GM23338 (cell line): ENCODE results near the gene CHD9NB. TPM values are rescaled to one million over a fixed set of nuclear protein-coding genes. Genes with fewer than 3 reads are reported as not detected.

Experiments used
- ATAC-seq: fragments of 200-7000 bp; cut with Tn5 transposase; 3 replicates; pipeline ENCODE4 v1.9.1; 2020
- DNase-seq: peaks from one replicate; pipeline ENCODE4 v3.0.0-alpha.2; 2015; ENCODE audit warnings: low spot score
- H2AFZ ChIP-seq: fragments of 200-600 bp; sonication (generic); 2 replicates; pipeline ENCODE4 v1.8.0; 2016; ENCODE audit warnings: antibody characterized with exemption, mild to moderate bottlenecking, moderate library complexity
- H3F3A ChIP-seq: fragments of 200-600 bp; sonication (generic); replicated peaks from 2 replicates; pipeline ENCODE4 v1.8.0; 2017; ENCODE audit warnings: antibody characterized with exemption, mixed run types, low read depth
- H3K27ac ChIP-seq: fragments of 200-600 bp; sonication (generic); 2 replicates; pipeline ENCODE4 v1.6.1; 2016; ENCODE audit warnings: low read depth
- H3K27me3 ChIP-seq: fragments of 200-600 bp; sonication (generic); 2 replicates; pipeline ENCODE4 v1.8.0; 2016; ENCODE audit warnings: mild to moderate bottlenecking, mixed run types, moderate library complexity; ENCODE audit not compliant: insufficient read depth
- H3K36me3 ChIP-seq: fragments of 200-600 bp; sonication (generic); 2 replicates; pipeline ENCODE4 v1.8.0; 2016; ENCODE audit warnings: mild to moderate bottlenecking; ENCODE audit not compliant: insufficient read depth
- H3K4me1 ChIP-seq: fragments of 200-600 bp; sonication (generic); 2 replicates; pipeline ENCODE4 v1.8.0; 2016; ENCODE audit warnings: mild to moderate bottlenecking, moderate library complexity; ENCODE audit not compliant: insufficient read depth
- H3K4me2 ChIP-seq: fragments of 200-600 bp; sonication (generic); 2 replicates; pipeline ENCODE4 v1.7.1; 2017; ENCODE audit warnings: mixed run types
- H3K4me3 ChIP-seq: fragments of 200-600 bp; sonication (generic); 2 replicates; pipeline ENCODE4 v1.6.1; 2016; ENCODE audit warnings: mixed run types
- H3K79me2 ChIP-seq: fragments of 200-600 bp; sonication (generic); replicated peaks from 2 replicates; pipeline ENCODE4 v1.8.0; 2017; ENCODE audit warnings: mild to moderate bottlenecking; ENCODE audit not compliant: insufficient read depth
- H3K9me2 ChIP-seq: fragments of 200-600 bp; sonication (generic); 2 replicates; pipeline ENCODE4 v1.8.0; 2017; ENCODE audit not compliant: insufficient read depth
- H4K20me1 ChIP-seq: fragments of 200-600 bp; sonication (generic); replicated peaks from 2 replicates; pipeline ENCODE4 v1.8.0; 2017; ENCODE audit warnings: mild to moderate bottlenecking; ENCODE audit not compliant: insufficient read depth
- H3K27ac Mint-ChIP-seq: 2 replicates; pipeline ENCODE4 v1.8.0; 2020; ENCODE audit warnings: inconsistent platforms, mild to moderate bottlenecking, moderate library complexity, mixed read lengths
- H3K27me3 Mint-ChIP-seq: 3 replicates; pipeline ENCODE4 v1.8.0; 2022; ENCODE audit warnings: low read depth, mild to moderate bottlenecking, moderate library complexity, mixed read lengths, inconsistent platforms; ENCODE audit not compliant: insufficient read depth, poor library complexity
- H3K36me3 Mint-ChIP-seq: 3 replicates; pipeline ENCODE4 v1.8.0; 2021; ENCODE audit warnings: low read depth, mild to moderate bottlenecking, inconsistent platforms, moderate library complexity, mixed read lengths
- H3K4me1 Mint-ChIP-seq: 3 replicates; pipeline ENCODE4 v1.8.0; 2020; ENCODE audit warnings: mild to moderate bottlenecking, inconsistent platforms, mixed read lengths
- H3K4me3 Mint-ChIP-seq: 3 replicates; pipeline ENCODE4 v1.8.0; 2021; ENCODE audit warnings: moderate library complexity, mild to moderate bottlenecking, inconsistent platforms, mixed read lengths
- H3K9me3 Mint-ChIP-seq: 3 replicates; pipeline ENCODE4 v1.8.0; 2020; ENCODE audit warnings: moderate library complexity, mild to moderate bottlenecking, inconsistent platforms, mixed read lengths
- EZH2 ChIP-seq: fragments of 200-600 bp; sonication (generic); IDR thresholded peaks from one replicate; pipeline ENCODE4 v1.8.0; 2017; ENCODE audit warnings: antibody characterized with exemption, mild to moderate bottlenecking, low read depth; ENCODE audit not compliant: unreplicated experiment
- NANOG ChIP-seq: IDR thresholded peaks from 2 replicates; pipeline ENCODE4 v1.6.1; 2016; ENCODE audit warnings: antibody characterized with exemption, borderline replicate concordance
- REST ChIP-seq: IDR thresholded peaks from one replicate; pipeline ENCODE4 v1.6.1; 2018; ENCODE audit warnings: antibody characterized with exemption; ENCODE audit not compliant: unreplicated experiment
- polyA plus RNA-seq: library from polyadenylated mRNA; unstranded; fragments of >200 nt; fragmentation: Nextera tagmentation; extraction: Ambion mirVana; gene quantifications from 2 replicates; pipeline ENCODE4 v1.2.1, GENCODE V29; 2016
- total RNA-seq: library from RNA; depleted of rRNA; stranded (reverse); fragments of >200 nt; shearing (Covaris generic); gene quantifications from 2 replicates; pipeline ENCODE4 v1.2.3, GENCODE V29; 2014
- TF ChIP-seq, protein P1 (sequence below): fragments of 250-450 bp; sonication (Bioruptor Pico); IDR thresholded peaks from 2 replicates; pipeline ENCODE4 v1.5.0; 2020; ENCODE audit warnings: mild to moderate bottlenecking, moderate library complexity

The CHD9NB gene
- total and polyA plus RNA-seq, 2 experiments from 2014 or later: 1.7 to 4.2 TPM

GRCh38 chr16:53041320-53042051 lies 11.2 kb downstream of the CHD9NB start (continued):
- no peak for TF ChIP-seq REST
- no peak for TF ChIP-seq NANOG
- TF ChIP-seq, protein P1, sequence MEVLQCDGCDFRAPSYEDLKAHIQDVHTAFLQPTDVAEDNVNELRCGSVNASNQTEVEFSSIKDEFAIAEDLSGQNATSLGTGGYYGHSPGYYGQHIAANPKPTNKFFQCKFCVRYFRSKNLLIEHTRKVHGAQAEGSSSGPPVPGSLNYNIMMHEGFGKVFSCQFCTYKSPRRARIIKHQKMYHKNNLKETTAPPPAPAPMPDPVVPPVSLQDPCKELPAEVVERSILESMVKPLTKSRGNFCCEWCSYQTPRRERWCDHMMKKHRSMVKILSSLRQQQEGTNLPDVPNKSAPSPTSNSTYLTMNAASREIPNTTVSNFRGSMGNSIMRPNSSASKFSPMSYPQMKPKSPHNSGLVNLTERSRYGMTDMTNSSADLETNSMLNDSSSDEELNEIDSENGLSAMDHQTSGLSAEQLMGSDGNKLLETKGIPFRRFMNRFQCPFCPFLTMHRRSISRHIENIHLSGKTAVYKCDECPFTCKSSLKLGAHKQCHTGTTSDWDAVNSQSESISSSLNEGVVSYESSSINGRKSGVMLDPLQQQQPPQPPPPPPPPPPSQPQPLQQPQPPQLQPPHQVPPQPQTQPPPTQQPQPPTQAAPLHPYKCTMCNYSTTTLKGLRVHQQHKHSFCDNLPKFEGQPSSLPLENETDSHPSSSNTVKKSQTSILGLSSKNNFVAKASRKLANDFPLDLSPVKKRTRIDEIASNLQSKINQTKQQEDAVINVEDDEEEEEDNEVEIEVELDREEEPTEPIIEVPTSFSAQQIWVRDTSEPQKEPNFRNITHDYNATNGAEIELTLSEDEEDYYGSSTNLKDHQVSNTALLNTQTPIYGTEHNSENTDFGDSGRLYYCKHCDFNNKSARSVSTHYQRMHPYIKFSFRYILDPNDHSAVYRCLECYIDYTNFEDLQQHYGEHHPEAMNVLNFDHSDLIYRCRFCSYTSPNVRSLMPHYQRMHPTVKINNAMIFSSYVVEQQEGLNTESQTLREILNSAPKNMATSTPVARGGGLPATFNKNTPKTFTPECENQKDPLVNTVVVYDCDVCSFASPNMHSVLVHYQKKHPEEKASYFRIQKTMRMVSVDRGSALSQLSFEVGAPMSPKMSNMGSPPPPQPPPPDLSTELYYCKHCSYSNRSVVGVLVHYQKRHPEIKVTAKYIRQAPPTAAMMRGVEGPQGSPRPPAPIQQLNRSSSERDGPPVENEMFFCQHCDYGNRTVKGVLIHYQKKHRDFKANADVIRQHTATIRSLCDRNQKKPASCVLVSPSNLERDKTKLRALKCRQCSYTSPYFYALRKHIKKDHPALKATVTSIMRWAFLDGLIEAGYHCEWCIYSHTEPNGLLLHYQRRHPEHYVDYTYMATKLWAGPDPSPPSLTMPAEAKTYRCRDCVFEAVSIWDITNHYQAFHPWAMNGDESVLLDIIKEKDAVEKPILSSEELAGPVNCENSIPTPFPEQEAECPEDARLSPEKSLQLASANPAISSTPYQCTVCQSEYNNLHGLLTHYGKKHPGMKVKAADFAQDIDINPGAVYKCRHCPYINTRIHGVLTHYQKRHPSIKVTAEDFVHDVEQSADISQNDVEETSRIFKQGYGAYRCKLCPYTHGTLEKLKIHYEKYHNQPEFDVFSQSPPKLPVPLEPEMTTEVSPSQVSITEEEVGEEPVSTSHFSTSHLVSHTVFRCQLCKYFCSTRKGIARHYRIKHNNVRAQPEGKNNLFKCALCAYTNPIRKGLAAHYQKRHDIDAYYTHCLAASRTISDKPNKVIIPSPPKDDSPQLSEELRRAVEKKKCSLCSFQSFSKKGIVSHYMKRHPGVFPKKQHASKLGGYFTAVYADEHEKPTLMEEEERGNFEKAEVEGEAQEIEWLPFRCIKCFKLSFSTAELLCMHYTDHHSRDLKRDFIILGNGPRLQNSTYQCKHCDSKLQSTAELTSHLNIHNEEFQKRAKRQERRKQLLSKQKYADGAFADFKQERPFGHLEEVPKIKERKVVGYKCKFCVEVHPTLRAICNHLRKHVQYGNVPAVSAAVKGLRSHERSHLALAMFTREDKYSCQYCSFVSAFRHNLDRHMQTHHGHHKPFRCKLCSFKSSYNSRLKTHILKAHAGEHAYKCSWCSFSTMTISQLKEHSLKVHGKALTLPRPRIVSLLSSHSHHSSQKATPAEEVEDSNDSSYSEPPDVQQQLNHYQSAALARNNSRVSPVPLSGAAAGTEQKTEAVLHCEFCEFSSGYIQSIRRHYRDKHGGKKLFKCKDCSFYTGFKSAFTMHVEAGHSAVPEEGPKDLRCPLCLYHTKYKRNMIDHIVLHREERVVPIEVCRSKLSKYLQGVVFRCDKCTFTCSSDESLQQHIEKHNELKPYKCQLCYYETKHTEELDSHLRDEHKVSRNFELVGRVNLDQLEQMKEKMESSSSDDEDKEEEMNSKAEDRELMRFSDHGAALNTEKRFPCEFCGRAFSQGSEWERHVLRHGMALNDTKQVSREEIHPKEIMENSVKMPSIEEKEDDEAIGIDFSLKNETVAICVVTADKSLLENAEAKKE (CRISPR knock-in tag): no peak
- TF ChIP-seq EZH2: no peak

GRCh38 chr16:53040788-53041187 lies 11.9 kb downstream of the CHD9NB start:
- H2AFZ ChIP-seq: no peak overlapping the region
- peaks cover 8% of the 10 kb centered on the region for H3K27me3 Mint-ChIP-seq
- ATAC-seq: no peak
- H3K4me2 ChIP-seq: peak overlapping the region; percentile 73; the same call in 1 of the 2 replicates
- H4K20me1 ChIP-seq: no peaks in the 10 kb centered on the region
- peaks cover 15% of the 10 kb centered on the region for H3K9me3 Mint-ChIP-seq
- H3K4me3 Mint-ChIP-seq: peak overlapping the region; percentile 14; the same call in 1 of the 3 replicates
- H3K79me2 ChIP-seq: no peaks in the 10 kb centered on the region
- H3K27me3 ChIP-seq: no peaks in the 10 kb centered on the region
- H3K27ac ChIP-seq: peak overlapping the region; percentile 91; the same call in 1 of the 2 replicates
- peaks cover 7% of the 10 kb centered on the region for H3K9me2 ChIP-seq
- H3K27ac Mint-ChIP-seq: no peak overlapping the region
- peaks cover 45% of the 10 kb centered on the region for H3K4me1 ChIP-seq
- H3F3A ChIP-seq: peaks cover 10% of the 10 kb centered on the region
- H3K4me3 ChIP-seq: no peak overlapping the region
- H3K36me3 Mint-ChIP-seq: peaks cover 17% of the 10 kb centered on the region
- peaks cover 54% of the 10 kb centered on the region for H3K4me1 Mint-ChIP-seq
- H3K36me3 ChIP-seq: no peaks in the 10 kb centered on the region
- DNase-seq: no peak
- TF ChIP-seq, protein P1 (CRISPR knock-in tag): no peak
